GM06990 (cell line): ENCODE results near the gene SCYL1.
"Not testable (repeated sequence)": the region's sequence is repeated elsewhere in the genome, so short reads cannot be mapped to it uniquely, and the experiment has no call there.

Source experiments
- DNase-seq: peaks from one replicate; pipeline ENCODE4 v3.0.0-alpha.2; 2011; ENCODE audit not compliant: insufficient read length; ENCODE audit errors: extremely low read depth
- H3K27me3 ChIP-seq: replicated peaks from 2 replicates; pipeline ENCODE4 v1.6.0; 2011; ENCODE audit warnings: low read length; ENCODE audit not compliant: control insufficient read depth, insufficient read depth
- H3K36me3 ChIP-seq: 2 replicates; pipeline ENCODE4 v1.5.1; 2011; ENCODE audit warnings: low read length; ENCODE audit not compliant: control insufficient read depth, insufficient read depth
- H3K4me3 ChIP-seq: replicated peaks from 2 replicates; pipeline ENCODE4 v1.5.1; 2011; ENCODE audit warnings: low read depth, mild to moderate bottlenecking, control low read depth, low read length
- CTCF ChIP-seq: IDR thresholded peaks from 2 replicates; pipeline ENCODE4 v1.5.1; 2011; ENCODE audit warnings: low read length, control low read depth, mild to moderate bottlenecking, inconsistent platforms; ENCODE audit not compliant: insufficient read depth, poor library complexity, severe bottlenecking

Gene SCYL1

GRCh38 chr11:65516135-65516968 is 8.5 kb upstream of the SCYL1 start:
- TF ChIP-seq CTCF, result no peak
- H3K27me3 ChIP-seq, result no peaks in the 10 kb centered on the region
- H3K4me3 ChIP-seq, result no peak overlapping the region
- DNase-seq, result no peak
- no peaks in the 10 kb centered on the region for H3K36me3 ChIP-seq

GRCh38 chr11:65518941-65519549 is 5.8 kb upstream of the SCYL1 start:
- H3K36me3 ChIP-seq, H3K27me3 ChIP-seq, H3K4me3 ChIP-seq, DNase-seq: not testable (repeated sequence)

DNA sequence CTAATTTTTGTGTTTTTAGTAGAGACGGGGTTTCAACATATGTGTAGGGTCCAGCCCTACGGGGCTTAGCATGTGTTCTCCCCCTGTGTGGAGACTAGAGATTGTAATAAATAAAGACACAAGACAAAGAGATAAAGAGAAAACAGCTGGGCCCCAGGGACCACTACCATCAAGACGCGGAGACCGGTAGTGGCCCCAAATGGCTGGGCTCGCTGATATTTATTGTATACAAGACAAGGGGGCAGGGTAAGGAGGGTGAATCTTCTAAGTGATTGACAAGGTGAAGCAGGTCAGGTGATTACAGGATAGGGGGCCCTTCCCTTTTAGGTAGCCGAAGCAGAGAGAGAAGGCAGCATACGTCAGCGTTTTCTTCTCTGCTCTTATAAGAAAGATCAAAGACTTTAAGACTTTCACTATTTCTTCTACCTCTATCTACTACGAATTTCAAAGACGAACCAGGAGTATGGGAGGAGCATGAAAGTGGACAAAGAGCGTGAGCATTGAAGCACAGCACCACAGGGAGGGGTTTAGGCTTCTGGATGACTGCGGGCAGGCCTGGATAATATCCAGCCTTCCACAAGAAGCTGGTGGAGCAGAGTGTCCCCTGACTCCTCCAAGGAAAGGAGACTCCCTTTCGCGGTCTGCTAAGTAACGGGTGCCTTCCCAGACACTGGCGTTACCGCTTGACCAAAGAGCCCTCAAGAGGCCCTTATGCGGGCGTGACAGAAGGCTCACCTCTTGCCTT is 2.9 kb upstream of the SCYL1 start:
- H3K36me3 ChIP-seq, H3K4me3 ChIP-seq, DNase-seq, H3K27me3 ChIP-seq: not testable (repeated sequence)

GRCh38 chr11:65522718-65523630 is 1.9 kb upstream of the SCYL1 start:
- H3K27me3 ChIP-seq, H3K36me3 ChIP-seq, DNase-seq: not testable (repeated sequence)
- H3K4me3 ChIP-seq, result peak overlapping the region; percentile 6; the same call in 1 of the 2 replicates

- H3K36me3 ChIP-seq, H3K4me3 ChIP-seq, DNase-seq, H3K27me3 ChIP-seq: not testable (repeated sequence)
Measured at GRCh38 chr11:65523631-65523968, 1.3 kb upstream of the SCYL1 start.

DNA sequence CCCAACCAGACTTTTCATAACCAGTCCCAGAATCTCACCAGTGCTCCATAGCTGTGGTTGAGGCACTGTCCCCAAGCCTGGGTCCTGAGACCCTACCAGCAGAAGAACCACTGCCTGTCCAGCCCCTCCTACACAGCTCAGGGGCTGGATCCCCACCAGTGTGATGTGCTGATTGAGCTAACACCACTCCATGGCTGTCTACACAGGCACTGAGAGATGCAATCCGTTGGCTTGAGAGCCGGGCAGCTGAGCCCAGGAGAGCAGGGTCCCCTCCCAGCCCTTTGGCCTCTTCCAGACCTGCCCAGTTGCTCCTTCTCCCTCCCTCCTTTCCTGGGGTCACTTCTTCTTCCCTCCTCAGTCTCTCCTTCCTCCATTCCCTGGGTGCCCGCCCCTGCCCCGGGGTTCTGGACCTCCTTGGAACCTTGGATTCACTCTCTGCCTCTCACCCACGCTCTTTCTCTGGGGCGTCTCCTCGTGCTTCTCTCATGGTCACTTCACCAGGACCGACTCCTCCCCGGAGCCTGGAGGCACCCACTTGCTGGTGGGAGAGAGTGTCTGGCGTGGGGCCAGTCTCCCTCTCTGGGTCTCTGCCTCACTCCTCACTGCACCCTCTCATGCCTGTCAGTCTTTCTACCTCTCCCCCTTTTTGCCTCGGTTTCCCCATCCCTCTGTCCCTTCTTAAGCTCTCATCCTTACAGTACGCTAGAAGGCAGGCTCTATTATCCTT is 706 bp upstream of the SCYL1 start:
- DNase-seq, result no peak
- Histone ChIP-seq H3K27me3 (no peaks in the 10 kb centered on the region), H3K4me3 (peak overlapping the region; percentile 43), H3K36me3 (peaks cover 7% of the 10 kb centered on the region)
- no peak for TF ChIP-seq CTCF
